DND-41 (cell line): ENCODE data around the gene RNU5B-1.

Experiments used
- CTCF ChIP-seq: IDR thresholded peaks from 2 replicates; pipeline ENCODE4 v1.5.1; 2012; ENCODE audit warnings: borderline replicate concordance, low read length, moderate library complexity, mild to moderate bottlenecking; ENCODE audit not compliant: poor library complexity, severe bottlenecking; ENCODE audit errors: extremely low read depth
- EZH2 ChIP-seq: IDR thresholded peaks from 3 replicates; pipeline ENCODE4 v1.6.1; 2012; ENCODE audit warnings: borderline replicate concordance, low read depth, mild to moderate bottlenecking, moderate library complexity, low read length, inconsistent platforms; ENCODE audit not compliant: severe bottlenecking

GRCh38 chr15:65333148-65333820, 28.8 kb downstream of the RNU5B-1 start:
- TF ChIP-seq CTCF (no peak), EZH2 (no peak)
